Bronchial epithelial cell (primary cell): Measurements from ENCODE around the gene TSLP. TPM values are rescaled to one million over a fixed set of nuclear protein-coding genes. Genes with fewer than 3 reads are reported as not detected.

Source experiments
- DNase-seq: peaks from one replicate; pipeline ENCODE4 v3.0.0-alpha.2; 2010; ENCODE audit warnings: low read depth
- FAIRE-seq: peaks from 2 replicates; lab custom pipeline; 2011; peaks lifted over from hg19 to GRCh38; lab: Jason Lieb, UNC
- H3K27me3 ChIP-seq: 2 replicates; pipeline ENCODE4 v1.5.1; 2011; ENCODE audit warnings: low read length; ENCODE audit not compliant: control insufficient read depth, insufficient read depth
- H3K36me3 ChIP-seq: 2 replicates; pipeline ENCODE4 v1.5.1; 2011; ENCODE audit warnings: low read length; ENCODE audit not compliant: control insufficient read depth, insufficient read depth
- H3K4me3 ChIP-seq: 2 replicates; pipeline ENCODE4 v1.5.1; 2011; ENCODE audit warnings: mild to moderate bottlenecking, low read depth, low read length, control low read depth
- CTCF ChIP-seq: IDR thresholded peaks from 2 replicates; pipeline ENCODE4 v1.5.1; 2011; ENCODE audit warnings: mild to moderate bottlenecking, moderate library complexity, low read length, control low read depth, inconsistent platforms; ENCODE audit not compliant: insufficient read depth, severe bottlenecking
- total RNA-seq: library from RNA; depleted of rRNA; stranded (reverse); fragments of >200 nt; gene quantifications from 2 replicates; pipeline ENCODE4 v1.2.1, GENCODE V29; 2014

TSLP gene
- total RNA-seq, 1 donor from 2014 or later, result 0.79 TPM

GRCh38 chr5:111121926-111122325 is 50.4 kb downstream of the TSLP start:
- Histone ChIP-seq H3K36me3 (peaks cover 10% of the 10 kb centered on the region), H3K27me3 (no peaks in the 10 kb centered on the region), H3K4me3 (no peak overlapping the region)
- FAIRE-seq (no peak), DNase-seq (peak; percentile 21)
- no peak for TF ChIP-seq CTCF

GRCh38 chr5:111122398-111122797 is 50.9 kb downstream of the TSLP start:
- DNase-seq, result no peak
- Histone ChIP-seq H3K27me3 (no peaks in the 10 kb centered on the region), H3K36me3 (peaks cover 10% of the 10 kb centered on the region), H3K4me3 (no peak overlapping the region)
- FAIRE-seq, result no peak
- no peak for TF ChIP-seq CTCF

- Histone ChIP-seq H3K4me3 (no peak overlapping the region), H3K27me3 (no peaks in the 10 kb centered on the region), H3K36me3 (peaks cover 6% of the 10 kb centered on the region)
- DNase-seq (no peak), FAIRE-seq (no peak)
- TF ChIP-seq CTCF, result no peak
Observed at GRCh38 chr5:111124793-111125192, 53.3 kb downstream of the TSLP start.

- no peaks in the 10 kb centered on the region for H3K27me3 ChIP-seq
- FAIRE-seq (no peak), DNase-seq (no peak)
- H3K36me3 ChIP-seq, result peaks cover 6% of the 10 kb centered on the region
- H3K4me3 ChIP-seq, result no peak overlapping the region
- TF ChIP-seq CTCF, result no peak
Observed at GRCh38 chr5:111126896-111127295, 55.4 kb downstream of the TSLP start.

Other genes with a start within 250 kb of the TSLP start
- gene WDR36, start 20.6 kb downstream of the TSLP start, total RNA-seq, result 45.2 and 55.3 TPM in 2 replicates
- 0.26 TPM in 1 of 2 replicates, not detected in the other for gene CAMK4, start 152.7 kb downstream of the TSLP start, total RNA-seq